ENCODE data around the gene MT1F.
"Not testable (repeated sequence)": the region's sequence is repeated elsewhere in the genome, so short reads cannot be mapped to it uniquely, and the experiment has no call there.

MT1F gene

DNA sequence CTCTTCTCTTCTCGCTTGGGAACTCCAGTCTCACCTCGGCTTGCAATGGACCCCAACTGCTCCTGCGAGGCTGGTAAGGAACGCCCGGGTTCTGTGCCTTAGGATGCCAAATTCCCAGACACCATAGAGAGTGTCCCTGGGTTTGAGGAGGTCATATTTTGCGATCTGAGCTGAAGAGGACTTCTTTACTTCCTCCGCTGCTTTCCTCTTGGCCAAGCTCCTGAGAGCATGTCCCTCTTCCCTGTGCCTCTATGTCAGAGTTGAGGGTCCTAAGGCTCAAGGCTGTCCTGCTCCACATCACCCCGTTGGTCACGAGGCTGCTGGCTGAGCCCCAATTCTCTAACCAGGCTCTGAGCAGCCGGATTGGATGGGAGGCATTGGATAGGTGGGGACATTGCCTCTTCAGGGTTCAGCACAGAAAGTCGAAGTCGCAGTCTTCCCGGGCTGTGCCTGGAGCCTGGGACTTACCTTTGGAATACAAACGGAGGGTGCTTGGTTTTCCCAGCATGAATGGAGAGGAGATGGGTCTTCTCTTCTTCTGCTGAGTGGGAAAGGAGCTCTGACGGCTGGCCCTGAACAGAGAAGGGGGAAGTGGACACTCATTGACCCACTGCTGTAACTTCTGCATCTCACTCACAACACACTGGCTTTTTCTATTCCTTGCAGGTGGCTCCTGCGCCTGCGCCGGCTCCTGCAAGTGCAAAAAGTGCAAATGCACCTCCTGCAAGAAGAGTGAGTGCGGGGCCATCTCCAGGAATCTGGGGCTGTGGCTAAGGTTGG, 12.3 kb downstream of the MT1F start:
- Mint-ChIP-seq H3K4me1 (ENCODE audit: low read depth) (peaks cover 15% of the 10 kb centered on the region), H3K4me3 (no peak overlapping the region), H3K27me3 (peaks cover 73% of the 10 kb centered on the region), H3K9me3 (no peaks in the 10 kb centered on the region), H3K36me3 (ENCODE audit: low read depth) (no peaks in the 10 kb centered on the region), H3K27ac (no peak overlapping the region)

DNA sequence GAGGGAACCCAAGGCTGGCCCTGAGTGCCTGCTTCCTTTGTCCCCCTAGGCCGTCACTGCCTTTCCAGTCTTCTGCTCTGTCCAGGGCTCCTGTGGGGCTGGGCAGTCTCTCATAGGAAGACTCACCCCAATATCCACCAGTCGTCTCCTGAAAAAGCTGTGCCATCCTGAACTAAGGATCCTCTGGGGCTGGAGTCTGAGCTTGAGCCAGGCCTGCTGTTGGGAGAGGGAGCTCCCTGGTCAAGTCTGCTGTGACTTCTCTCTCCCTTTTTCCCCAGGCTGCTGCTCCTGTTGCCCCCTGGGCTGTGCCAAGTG, 12.8 kb downstream of the MT1F start:
- Mint-ChIP-seq H3K27me3 (peaks cover 75% of the 10 kb centered on the region), H3K4me1 (ENCODE audit: low read depth) (peaks cover 20% of the 10 kb centered on the region), H3K4me3 (no peak overlapping the region), H3K9me3 (no peaks in the 10 kb centered on the region), H3K36me3 (ENCODE audit: low read depth) (no peaks in the 10 kb centered on the region), H3K27ac (no peak overlapping the region)

DNA sequence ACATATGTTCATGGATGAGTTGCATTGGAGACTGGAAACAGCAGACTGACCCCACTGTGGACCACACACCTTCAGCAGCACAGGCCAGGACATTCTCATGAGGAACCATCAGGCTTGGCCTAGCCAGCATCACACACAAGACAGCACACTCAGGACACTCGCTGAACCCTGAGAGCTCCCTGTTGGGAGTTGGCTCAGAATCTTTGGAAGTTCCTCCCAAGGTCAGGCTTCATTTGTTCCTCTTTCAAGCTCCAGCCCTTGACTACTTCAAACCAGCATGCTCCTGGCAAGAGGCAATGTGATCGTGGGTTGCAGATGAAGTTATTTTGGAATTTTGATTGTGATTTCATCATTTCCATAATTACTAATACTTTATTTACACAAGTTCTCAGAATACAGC, 13.9 kb downstream of the MT1F start:
- Mint-ChIP-seq H3K4me1 (ENCODE audit: low read depth) (peaks cover 29% of the 10 kb centered on the region), H3K27me3 (peaks cover 65% of the 10 kb centered on the region)
- H3K9me3 Mint-ChIP-seq; H3K4me3 Mint-ChIP-seq; H3K27ac Mint-ChIP-seq; H3K36me3 Mint-ChIP-seq (ENCODE audit: low read depth): not testable (repeated sequence)

DNA sequence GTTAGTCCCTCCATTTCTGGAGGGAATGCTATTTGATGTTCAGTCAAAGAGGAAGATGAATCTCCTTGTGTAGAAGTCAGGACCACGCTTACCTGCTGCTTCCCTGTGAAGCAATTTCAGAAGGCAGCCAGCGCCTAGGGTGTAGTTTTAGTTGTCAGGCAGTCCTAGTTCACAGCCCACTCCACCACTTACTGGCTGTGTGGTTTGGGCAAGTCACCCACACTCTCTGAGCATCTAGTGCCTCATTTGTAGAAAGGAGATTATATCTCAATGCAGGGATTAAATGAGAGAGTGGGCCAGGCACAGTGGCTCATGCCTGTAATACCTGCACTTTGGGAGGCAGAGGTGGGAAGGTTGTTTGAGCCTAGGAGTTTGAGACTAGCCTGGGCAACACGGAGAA, 14.4 kb downstream of the MT1F start:
- Mint-ChIP-seq H3K27me3 (peaks cover 61% of the 10 kb centered on the region), H3K4me1 (ENCODE audit: low read depth) (peaks cover 29% of the 10 kb centered on the region)
- H3K9me3 Mint-ChIP-seq; H3K36me3 Mint-ChIP-seq (ENCODE audit: low read depth); H3K27ac Mint-ChIP-seq; H3K4me3 Mint-ChIP-seq: not testable (repeated sequence)

DNA sequence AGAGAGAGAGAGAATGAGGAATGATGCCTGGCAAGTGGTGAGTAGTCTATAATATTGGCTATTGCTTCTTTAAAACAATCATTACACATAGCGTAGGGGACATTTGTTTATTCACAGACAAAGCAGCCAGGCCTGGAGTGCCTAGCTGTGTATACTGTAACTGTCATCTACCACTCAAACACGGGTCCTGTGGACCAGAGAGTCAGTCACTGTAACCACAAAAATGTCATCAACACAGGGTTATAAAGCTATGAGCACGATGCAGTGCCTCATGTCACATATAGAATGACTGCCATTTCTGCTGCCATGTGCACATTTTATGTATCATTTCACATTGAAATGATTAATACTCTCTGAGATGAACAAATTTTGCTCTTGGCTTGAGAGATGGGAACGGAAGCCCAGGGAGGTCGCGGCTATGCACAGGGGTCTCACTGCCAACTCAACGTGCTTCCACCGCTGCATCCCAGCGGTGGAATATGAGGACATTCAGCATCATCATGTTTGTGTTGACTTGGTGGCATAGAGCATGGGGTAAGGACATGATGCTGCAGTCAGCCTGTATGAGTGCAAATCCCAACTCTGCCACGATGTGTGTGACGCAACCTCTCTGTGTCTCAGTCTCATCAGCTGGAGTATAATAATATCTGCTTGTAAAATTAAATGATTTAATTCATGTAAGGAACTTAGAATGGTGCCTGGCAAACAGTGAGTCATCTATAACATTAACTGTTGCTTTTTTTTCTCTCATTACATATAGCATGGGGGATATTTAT, 15.2 kb downstream of the MT1F start:
- H3K4me1 Mint-ChIP-seq (ENCODE audit: low read depth) = peaks cover 22% of the 10 kb centered on the region
- no peak overlapping the region for H3K4me3 Mint-ChIP-seq
- H3K27me3 Mint-ChIP-seq = peaks cover 54% of the 10 kb centered on the region
- H3K27ac Mint-ChIP-seq = no peak overlapping the region
- H3K9me3 Mint-ChIP-seq = no peaks in the 10 kb centered on the region
- no peaks in the 10 kb centered on the region for H3K36me3 Mint-ChIP-seq (ENCODE audit: low read depth)

DNA sequence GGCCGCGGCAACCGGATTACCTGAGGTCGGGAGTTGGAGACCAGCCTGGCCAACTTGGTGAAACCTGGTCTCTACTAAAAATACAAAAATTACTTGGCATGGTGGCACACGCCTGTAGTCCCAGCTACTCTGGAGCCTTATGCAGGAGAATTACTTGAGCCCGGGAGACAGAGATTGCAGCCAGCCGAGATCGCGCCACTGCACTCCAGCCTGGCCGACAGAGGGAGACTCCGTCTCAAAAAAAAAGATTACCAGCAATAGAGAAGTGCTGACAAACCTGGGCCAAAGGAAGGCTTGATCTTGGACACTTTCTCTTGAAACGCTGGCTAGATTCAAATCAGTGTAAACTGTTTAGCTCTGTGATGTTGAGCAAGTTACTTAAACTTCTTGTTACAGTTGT, 16.2 kb downstream of the MT1F start:
- Mint-ChIP-seq H3K4me1 (ENCODE audit: low read depth) (peaks cover 18% of the 10 kb centered on the region), H3K27me3 (peaks cover 45% of the 10 kb centered on the region), H3K4me3 (no peak overlapping the region), H3K36me3 (ENCODE audit: low read depth) (no peaks in the 10 kb centered on the region), H3K9me3 (no peaks in the 10 kb centered on the region), H3K27ac (no peak overlapping the region)

DNA sequence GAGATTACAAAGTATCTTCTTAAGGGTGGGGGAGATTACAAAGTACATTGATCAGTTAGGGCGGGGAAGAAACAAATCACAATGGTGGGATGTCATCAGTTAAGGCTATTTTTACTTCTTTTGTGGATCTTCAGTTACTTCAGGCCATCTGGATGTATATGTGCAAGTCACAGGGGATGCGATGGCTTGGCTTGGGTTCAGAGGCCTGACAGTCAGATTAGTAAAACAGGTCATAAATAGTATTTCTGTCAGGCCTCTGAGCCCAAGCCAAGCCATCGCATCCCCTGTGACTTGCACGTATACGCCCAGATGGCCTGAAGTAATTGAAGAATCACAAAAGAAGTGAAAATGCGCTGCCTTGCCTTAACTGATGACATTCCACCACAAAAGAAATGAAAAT, 16.8 kb downstream of the MT1F start:
- H3K9me3 Mint-ChIP-seq; H3K4me3 Mint-ChIP-seq; H3K27ac Mint-ChIP-seq; H3K36me3 Mint-ChIP-seq (ENCODE audit: low read depth): not testable (repeated sequence)
- Mint-ChIP-seq H3K4me1 (ENCODE audit: low read depth) (peaks cover 18% of the 10 kb centered on the region), H3K27me3 (peaks cover 40% of the 10 kb centered on the region)

DNA sequence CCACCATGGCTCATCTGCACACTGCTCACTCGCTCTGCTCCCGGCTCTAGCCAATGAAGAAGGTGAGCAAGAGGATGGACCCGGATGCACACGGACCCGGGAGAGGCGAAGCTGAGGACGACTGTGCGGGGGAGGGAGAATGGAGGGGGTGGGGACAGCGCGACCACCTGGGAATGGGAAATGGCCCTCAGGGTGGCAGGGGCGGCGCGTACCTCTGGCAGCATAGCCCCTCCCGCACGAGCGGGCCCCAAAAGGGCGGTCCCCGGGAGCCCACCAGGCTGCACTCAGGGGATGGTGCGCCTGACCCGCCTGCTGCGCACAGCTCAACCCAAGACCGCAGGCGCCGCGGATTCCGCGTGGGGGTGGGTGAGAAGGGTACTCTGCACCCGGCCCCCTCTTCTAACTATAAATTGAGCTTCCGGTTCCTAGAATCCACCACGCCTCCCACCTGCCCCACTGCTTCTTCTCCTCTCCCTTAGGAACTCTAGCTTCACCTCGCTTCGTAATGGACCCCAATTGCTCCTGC, 18.0 kb downstream of the MT1F start:
- Mint-ChIP-seq H3K9me3 (no peaks in the 10 kb centered on the region), H3K4me3 (peak overlapping the region; percentile 64), H3K27me3 (peaks cover 31% of the 10 kb centered on the region), H3K36me3 (ENCODE audit: low read depth) (no peaks in the 10 kb centered on the region), H3K4me1 (ENCODE audit: low read depth) (peaks cover 15% of the 10 kb centered on the region), H3K27ac (peak overlapping the region; percentile 4)

DNA sequence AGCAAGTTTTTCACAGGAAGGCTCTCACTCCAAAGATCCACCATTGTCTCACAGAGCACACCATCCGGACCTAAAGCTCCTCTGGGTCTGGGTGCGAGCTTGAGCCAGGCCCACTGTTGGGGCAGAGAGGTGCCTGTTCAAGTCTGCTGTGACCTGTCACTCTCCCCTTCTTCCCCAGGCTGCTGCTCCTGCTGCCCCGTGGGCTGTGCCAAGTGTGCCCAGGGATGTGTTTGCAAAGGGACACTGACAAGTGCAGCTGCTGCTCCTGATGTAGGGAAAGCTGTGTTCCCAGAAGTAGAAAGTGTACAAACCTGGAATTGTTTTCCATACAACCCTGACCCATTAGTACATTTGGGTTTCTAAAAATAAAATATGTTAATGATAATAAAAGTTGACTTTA, 19.7 kb downstream of the MT1F start:
- H3K27me3 Mint-ChIP-seq = peaks cover 22% of the 10 kb centered on the region
- H3K27ac Mint-ChIP-seq = no peak overlapping the region
- no peaks in the 10 kb centered on the region for H3K36me3 Mint-ChIP-seq (ENCODE audit: low read depth)
- H3K9me3 Mint-ChIP-seq = no peaks in the 10 kb centered on the region
- H3K4me3 Mint-ChIP-seq = no peak overlapping the region
- H3K4me1 Mint-ChIP-seq (ENCODE audit: low read depth) = peaks cover 23% of the 10 kb centered on the region

DNA sequence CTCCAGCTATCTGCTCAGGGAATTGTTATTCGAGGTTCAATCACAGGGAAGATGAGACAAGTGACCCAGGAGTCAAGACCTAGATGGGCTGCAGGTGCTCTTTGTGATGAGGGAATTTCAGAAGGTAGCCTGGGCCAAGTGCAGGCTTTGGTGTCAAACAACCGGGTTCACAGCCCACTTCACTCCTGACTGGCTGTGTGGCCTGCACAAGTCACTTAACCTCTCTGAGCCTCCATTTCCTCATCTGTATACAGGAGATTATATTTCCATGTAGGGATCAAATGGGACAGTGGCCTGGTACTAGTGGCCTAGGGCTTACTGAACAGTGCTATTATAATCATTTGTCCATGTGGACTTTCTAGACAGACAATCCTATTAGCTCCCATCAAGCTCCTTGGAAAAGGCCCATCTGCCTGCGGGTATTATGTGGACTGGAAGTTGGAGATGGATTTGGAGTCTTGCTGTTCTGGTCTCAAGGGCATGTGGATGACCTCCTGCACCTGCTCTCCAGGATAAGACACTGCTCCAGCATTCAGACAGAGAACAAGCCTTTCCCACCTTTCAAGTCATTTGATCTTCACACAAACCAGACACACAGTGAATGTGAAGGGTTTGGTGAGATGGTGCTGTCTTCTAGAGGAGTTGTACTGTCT, 21.4 kb downstream of the MT1F start:
- Mint-ChIP-seq H3K27me3 (peaks cover 12% of the 10 kb centered on the region), H3K9me3 (no peaks in the 10 kb centered on the region), H3K4me1 (ENCODE audit: low read depth) (peaks cover 35% of the 10 kb centered on the region), H3K4me3 (no peak overlapping the region), H3K36me3 (ENCODE audit: low read depth) (no peaks in the 10 kb centered on the region), H3K27ac (no peak overlapping the region)

DNA sequence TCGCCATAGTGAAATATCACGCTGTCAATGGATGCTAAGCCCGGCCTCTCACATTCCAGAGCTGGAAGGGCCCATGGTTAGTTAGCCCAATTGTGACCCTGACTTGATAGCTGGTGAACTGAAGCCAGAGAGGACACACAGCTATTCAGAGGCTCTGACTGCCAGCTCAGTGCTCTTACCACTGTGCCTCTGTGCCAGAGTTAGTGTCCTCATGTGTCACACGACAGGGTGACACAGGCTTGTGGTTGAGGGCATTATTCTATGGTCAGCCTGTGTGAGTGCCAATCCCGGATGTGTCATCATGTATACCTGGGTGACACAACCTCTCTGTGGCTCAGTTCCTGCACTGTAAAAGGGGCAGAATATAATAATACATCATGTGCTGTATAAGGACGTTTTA, 22.1 kb downstream of the MT1F start:
- Mint-ChIP-seq H3K9me3 (no peaks in the 10 kb centered on the region), H3K27ac (no peak overlapping the region), H3K4me1 (ENCODE audit: low read depth) (peaks cover 35% of the 10 kb centered on the region), H3K27me3 (peaks cover 8% of the 10 kb centered on the region), H3K4me3 (no peak overlapping the region), H3K36me3 (ENCODE audit: low read depth) (no peaks in the 10 kb centered on the region)

DNA sequence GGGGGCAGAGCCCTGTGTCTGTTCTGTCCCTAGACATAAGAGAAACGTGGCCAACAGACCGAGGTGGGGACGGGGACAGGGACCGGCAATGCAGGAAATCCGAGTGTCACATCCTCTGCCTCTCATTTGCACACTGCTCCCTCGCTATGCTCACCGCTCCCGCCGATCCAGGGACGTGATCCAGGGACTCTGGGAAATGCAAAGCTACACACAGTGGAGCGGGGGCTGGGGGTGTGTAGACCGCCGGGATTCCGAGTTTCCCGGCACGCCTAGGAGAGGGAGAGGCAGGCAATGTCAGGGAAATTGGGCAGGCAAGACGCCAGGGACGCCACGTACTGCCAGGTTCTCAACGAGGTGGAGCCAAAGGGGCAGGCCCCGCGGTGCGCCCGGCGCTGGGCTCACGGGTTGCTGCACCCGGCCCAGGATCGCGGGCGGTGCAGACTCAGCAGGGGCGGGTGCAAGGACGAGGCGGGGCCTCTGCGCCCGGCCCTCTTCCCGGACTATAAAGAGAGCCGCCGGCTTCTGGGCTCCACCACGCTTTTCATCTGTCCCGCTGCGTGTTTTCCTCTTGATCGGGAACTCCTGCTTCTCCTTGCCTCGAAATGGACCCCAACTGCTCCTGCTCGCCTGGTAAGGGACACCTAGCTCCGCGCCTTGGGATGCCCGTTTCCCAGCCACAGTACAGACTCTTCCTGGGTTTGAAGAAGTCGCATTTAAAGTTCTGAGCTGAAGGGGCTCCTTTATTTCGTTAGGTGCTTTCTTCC, 24.4 kb downstream of the MT1F start, which contains the start of gene MT1X:
TSS of gene MT1X (plus strand) at position 532 of the 764 bp plus-strand sequence. CDS start at position 603, 71 bp downstream.
- H3K9me3 Mint-ChIP-seq = no peaks in the 10 kb centered on the region
- H3K27me3 Mint-ChIP-seq = no peaks in the 10 kb centered on the region
- H3K4me1 Mint-ChIP-seq (ENCODE audit: low read depth) = peaks cover 20% of the 10 kb centered on the region
- H3K27ac Mint-ChIP-seq = peak within 1 kb of the TSS; percentile 82
- peaks cover 4% of the 10 kb centered on the region for H3K36me3 Mint-ChIP-seq (ENCODE audit: low read depth)
- H3K4me3 Mint-ChIP-seq = peak within 1 kb of the TSS; percentile 90

DNA sequence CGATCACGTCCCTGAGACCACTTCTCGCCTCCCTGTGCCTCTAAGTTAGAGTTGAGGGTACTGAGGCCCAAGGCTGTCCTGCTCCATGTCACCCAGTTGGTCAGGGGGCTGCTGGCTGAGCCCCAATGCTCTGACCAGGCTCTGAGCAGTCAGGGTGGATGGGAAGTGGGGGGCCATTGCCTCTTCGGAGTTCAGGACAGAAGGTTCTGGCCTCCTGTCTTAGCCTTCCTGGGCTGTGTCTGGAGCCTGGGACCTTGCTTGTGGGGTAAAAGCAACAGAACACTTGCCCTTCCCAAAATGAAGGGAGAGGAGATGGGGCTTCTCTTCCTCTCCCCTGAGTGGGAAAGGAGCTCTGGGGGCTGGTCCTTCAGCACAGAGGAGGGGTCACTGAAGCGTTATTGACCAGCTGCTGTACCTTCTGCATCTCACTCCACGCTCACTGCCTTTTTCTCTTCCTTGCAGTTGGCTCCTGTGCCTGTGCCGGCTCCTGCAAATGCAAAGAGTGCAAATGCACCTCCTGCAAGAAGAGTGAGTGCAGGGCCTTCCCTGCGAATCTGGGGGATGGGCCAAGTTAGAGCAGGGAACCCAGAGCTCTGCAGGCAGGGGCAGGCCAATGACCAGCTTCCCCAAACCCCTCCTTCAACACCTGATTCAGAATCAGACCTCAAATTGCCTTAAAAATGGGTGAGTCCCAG, 25.1 kb downstream of the MT1F start:
- peak overlapping the region; percentile 82 for H3K27ac Mint-ChIP-seq
- peaks cover 20% of the 10 kb centered on the region for H3K4me1 Mint-ChIP-seq (ENCODE audit: low read depth)
- H3K4me3 Mint-ChIP-seq = peak overlapping the region; percentile 90
- H3K36me3 Mint-ChIP-seq (ENCODE audit: low read depth) = peaks cover 4% of the 10 kb centered on the region
- no peaks in the 10 kb centered on the region for H3K9me3 Mint-ChIP-seq
- no peaks in the 10 kb centered on the region for H3K27me3 Mint-ChIP-seq
